ENCODE measurements around the gene TRIM28.

GRCh38 chr19:58569943-58570670 is 26.2 kb downstream of the TRIM28 start:
- TF ChIP-seq CTCF (IDR thresholded peaks at IDR 0.05; ENCODE audit: poor library complexity) = no peak
- TF ChIP-seq EZH2 (IDR thresholded peaks at IDR 0.05; ENCODE audit: borderline replicate concordance) = no peak

All from hepatocyte (in vitro differentiated cells).